ENCODE measurements around the gene IKZF5. TPM values are rescaled to one million over a fixed set of nuclear protein-coding genes. Genes with fewer than 3 reads are reported as not detected.

The IKZF5 gene
- total RNA-seq, 1 experiment from 2014 or later, result 17.1 TPM

GRCh38 chr10:122974023-122974422 lies 34.6 kb downstream of the IKZF5 start:
- Histone ChIP-seq H3K9ac (ENCODE audit: low read length) (no peak overlapping the region), H3K27me3 (ENCODE audit: insufficient read depth, low read length) (peaks cover 3% of the 10 kb centered on the region; the same call in 1 of the 2 replicates), H2AFZ (ENCODE audit: low read depth, low read length, poor library complexity, severe bottlenecking) (no peak overlapping the region), H3K4me1 (ENCODE audit: control insufficient read depth in 1 of 2, insufficient read depth in 2 of 2, low read length in 2 of 2) (no peaks in the 10 kb centered on the region), H3K4me2 (ENCODE audit: low read length) (no peak overlapping the region), H3K9me3 (ENCODE audit: control insufficient read depth in 1 of 2, insufficient read depth in 1 of 2, low read depth in 1 of 2, low read length in 2 of 2) (no peaks in the 10 kb centered on the region), H3K4me3 (replicated peaks in 1 of 2; ENCODE audit: low read depth in 1 of 2, low read length in 2 of 2) (no peak overlapping the region), H4K20me1 (ENCODE audit: insufficient read depth) (no peaks in the 10 kb centered on the region), H3K36me3 (ENCODE audit: control insufficient read depth in 1 of 2, insufficient read depth in 2 of 2, low read length in 2 of 2) (no peaks in the 10 kb centered on the region), H3K27ac (ENCODE audit: low read depth, low read length) (no peak overlapping the region), H3K9me2 (ENCODE audit: insufficient read depth) (no peaks in the 10 kb centered on the region), H3K79me2 (ENCODE audit: insufficient read depth, low read length) (no peaks in the 10 kb centered on the region)
- ChIA-PET RAD21 (ENCODE audit: low non-redundant PET in 1 of 2, low total read pairs in 2 of 2, uncharacterized antibody in 2 of 2, unreplicated experiment in 2 of 2) (no interaction called here), CTCF (no interaction called here), POLR2A (no interaction called here)
- BruUV-seq (replicated peaks), result no TSS peak
- ATAC-seq, result no peak
- no peak for DNase-seq (ENCODE audit: low read depth, low spot score)
- intact Hi-C loops (cut with micrococcal nuclease), result no loop called here
- TF ChIP-seq RAD21 (IDR thresholded peaks at IDR 0.05; ENCODE audit: low read depth) (no peak), FOSL1 (IDR thresholded peaks at IDR 0.05; ENCODE audit: low read depth) (no peak), SIN3A (IDR thresholded peaks at IDR 0.05; ENCODE audit: low read depth) (no peak), JUND (IDR thresholded peaks at IDR 0.05) (no peak)

- no peaks in the 10 kb centered on the region for H3K4me1 ChIP-seq (ENCODE audit: control insufficient read depth in 1 of 2, insufficient read depth in 2 of 2, low read length in 2 of 2)
- H3K9ac ChIP-seq (ENCODE audit: low read length), result no peak overlapping the region
- ATAC-seq (no peak), DNase-seq (ENCODE audit: low read depth, low spot score) (no peak)
- intact Hi-C loops (cut with micrococcal nuclease), result no loop called here
- H3K4me2 ChIP-seq (ENCODE audit: low read length), result no peak overlapping the region
- H3K36me3 ChIP-seq (ENCODE audit: control insufficient read depth in 1 of 2, insufficient read depth in 2 of 2, low read length in 2 of 2), result no peaks in the 10 kb centered on the region
- no TSS peak for BruUV-seq (replicated peaks)
- no peaks in the 10 kb centered on the region for H3K9me3 ChIP-seq (ENCODE audit: control insufficient read depth in 1 of 2, insufficient read depth in 1 of 2, low read depth in 1 of 2, low read length in 2 of 2)
- no peak overlapping the region for H2AFZ ChIP-seq (ENCODE audit: low read depth, low read length, poor library complexity, severe bottlenecking)
- no peaks in the 10 kb centered on the region for H3K9me2 ChIP-seq (ENCODE audit: insufficient read depth)
- H3K4me3 ChIP-seq (replicated peaks in 1 of 2; ENCODE audit: low read depth in 1 of 2, low read length in 2 of 2), result no peak overlapping the region
- ChIA-PET RAD21 (ENCODE audit: low non-redundant PET in 1 of 2, low total read pairs in 2 of 2, uncharacterized antibody in 2 of 2, unreplicated experiment in 2 of 2) (no interaction called here), POLR2A (no interaction called here), CTCF (no interaction called here)
- TF ChIP-seq MAX (IDR thresholded peaks at IDR 0.05) (no peak), ZFX (IDR thresholded peaks at IDR 0.05) (no peak), RAD21 (IDR thresholded peaks at IDR 0.05; ENCODE audit: low read depth) (no peak), EZH2 (IDR thresholded peaks at IDR 0.05) (no peak), JUND (IDR thresholded peaks at IDR 0.05) (no peak), ZBTB33 (IDR thresholded peaks at IDR 0.05; ENCODE audit: extremely low read depth, insufficient replicate concordance, low read length) (no peak), YY1 (IDR thresholded peaks at IDR 0.05; ENCODE audit: extremely low read depth, insufficient replicate concordance, low read depth, low read length) (no peak), EGR1 (IDR thresholded peaks at IDR 0.05; ENCODE audit: low read depth) (no peak), SRF (IDR thresholded peaks at IDR 0.05; ENCODE audit: low read depth) (no peak), EZH2phosphoT487 (IDR thresholded peaks at IDR 0.05; ENCODE audit: borderline replicate concordance) (no peak), ZNF274 (IDR thresholded peaks at IDR 0.05; ENCODE audit: low read depth, low read length) (no peak), REST (IDR thresholded peaks at IDR 0.05; ENCODE audit: low read depth) (no peak), ELF1 (IDR thresholded peaks at IDR 0.05; ENCODE audit: borderline replicate concordance, low read depth) (no peak), SIN3A (IDR thresholded peaks at IDR 0.05; ENCODE audit: low read depth) (no peak), FOSL1 (IDR thresholded peaks at IDR 0.05; ENCODE audit: low read depth) (no peak), CEBPB (IDR thresholded peaks at IDR 0.05; ENCODE audit: low read depth) (no peak)
- no peaks in the 10 kb centered on the region for H3K79me2 ChIP-seq (ENCODE audit: insufficient read depth, low read length)
- H4K20me1 ChIP-seq (ENCODE audit: insufficient read depth), result no peaks in the 10 kb centered on the region
- no peak overlapping the region for H3K27ac ChIP-seq (ENCODE audit: low read depth, low read length)
- H3K27me3 ChIP-seq (ENCODE audit: insufficient read depth, low read length), result peaks cover 3% of the 10 kb centered on the region; the same call in 1 of the 2 replicates
Observed at GRCh38 chr10:122968698-122969097, 39.9 kb downstream of the IKZF5 start.

Measured in HCT116 (cell line).